Keratinocyte (primary cell): ENCODE results near the gene HLA-E. TPM values are rescaled to one million over a fixed set of nuclear protein-coding genes. Genes with fewer than 3 reads are reported as not detected.
"Not testable (repeated sequence)": the region's sequence is repeated elsewhere in the genome, so short reads cannot be mapped to it uniquely, and the experiment has no call there.

Source experiments
- DNase-seq: peaks from one replicate; pipeline ENCODE4 v3.0.0-alpha.2; 2011; ENCODE audit warnings: low read depth, missing footprints, low spot score
- FAIRE-seq: peaks from 2 replicates; lab custom pipeline; 2011; peaks lifted over from hg19 to GRCh38; lab: Jason Lieb, UNC
- H2AFZ ChIP-seq: 2 replicates; pipeline ENCODE4 v1.6.0; 2012; ENCODE audit warnings: low read length, control low read depth, inconsistent platforms; ENCODE audit not compliant: control insufficient read depth
- H3K27ac ChIP-seq: 2 replicates; pipeline ENCODE4 v1.5.1; 2011; ENCODE audit warnings: low read length; ENCODE audit not compliant: control insufficient read depth, insufficient read depth
- H3K27me3 ChIP-seq: 3 replicates; pipeline ENCODE4 v1.6.0; 2011; ENCODE audit warnings: low read length; ENCODE audit not compliant: control insufficient read depth, insufficient read depth; ENCODE audit errors: extremely low read depth
- H3K36me3 ChIP-seq, 2 experiments: 2 replicates in 1 of 2; 3 replicates in 1 of 2; pipeline ENCODE4 v1.5.1; 2011; ENCODE audit warnings: low read length in 2 of 2, mild to moderate bottlenecking in 1 of 2; ENCODE audit not compliant: control insufficient read depth in 2 of 2, insufficient read depth in 2 of 2; ENCODE audit errors: extremely low read depth in 1 of 2
- H3K4me1 ChIP-seq: 3 replicates; pipeline ENCODE4 v1.5.1; 2011; ENCODE audit warnings: low read length; ENCODE audit not compliant: control insufficient read depth, insufficient read depth; ENCODE audit errors: extremely low read depth
- H3K4me2 ChIP-seq: 3 replicates; pipeline ENCODE4 v1.6.0; 2011; ENCODE audit warnings: low read depth, low read length; ENCODE audit not compliant: control insufficient read depth, insufficient read depth; ENCODE audit errors: extremely low read depth
- H3K4me3 ChIP-seq, 3 experiments: fragments of 200-600 bp in 1 of 3; sonication (generic) in 1 of 3; 2 replicates in 2 of 3; 3 replicates in 1 of 3; pipeline ENCODE4 v1.5.1; 2011 to 2016; ENCODE audit warnings: low read length in 3 of 3, mild to moderate bottlenecking in 3 of 3, control low read depth in 2 of 3, inconsistent platforms in 1 of 3, low read depth in 1 of 3, mixed read lengths in 1 of 3, mixed run types in 1 of 3, moderate library complexity in 1 of 3; ENCODE audit not compliant: control insufficient read depth in 2 of 3, insufficient read depth in 2 of 3; ENCODE audit errors: extremely low read depth in 1 of 3
- H3K79me2 ChIP-seq: 2 replicates; pipeline ENCODE4 v1.6.0; 2012; ENCODE audit warnings: low read length; ENCODE audit not compliant: control insufficient read depth, insufficient read depth
- H3K9ac ChIP-seq: 3 replicates; pipeline ENCODE4 v1.6.0; 2011; ENCODE audit warnings: low read length; ENCODE audit not compliant: control insufficient read depth, insufficient read depth; ENCODE audit errors: extremely low read depth
- H3K9me1 ChIP-seq: 3 replicates; pipeline ENCODE4 v1.6.0; 2011; ENCODE audit warnings: low read length; ENCODE audit not compliant: control insufficient read depth, insufficient read depth; ENCODE audit errors: extremely low read depth
- H3K9me3 ChIP-seq: 2 replicates; pipeline ENCODE4 v1.5.1; 2012; ENCODE audit warnings: low read depth, low read length; ENCODE audit not compliant: control insufficient read depth
- H4K20me1 ChIP-seq: 3 replicates; pipeline ENCODE4 v1.6.0; 2011; ENCODE audit warnings: low read length; ENCODE audit not compliant: control insufficient read depth, insufficient read depth; ENCODE audit errors: extremely low read depth
- CTCF ChIP-seq, 3 experiments: IDR thresholded peaks in 1 of 3; conservative IDR thresholded peaks in 1 of 3; optimal IDR thresholded peaks in 1 of 3; 2 replicates in 2 of 3; 3 replicates in 1 of 3; pipeline versions ENCODE3 to v1.5.1; 2011; ENCODE audit warnings: low read length in 3 of 3, mild to moderate bottlenecking in 3 of 3, moderate library complexity in 2 of 3, control low read depth in 1 of 3, inconsistent platforms in 1 of 3; ENCODE audit not compliant: insufficient read depth in 2 of 3; ENCODE audit errors: extremely low read depth in 1 of 3
- EZH2 ChIP-seq: IDR thresholded peaks from one replicate; pipeline ENCODE4 v1.6.1; 2012; ENCODE audit warnings: inconsistent platforms, mild to moderate bottlenecking, low read length, moderate library complexity
- dilution Hi-C: fragments of 300-500 bp; cut with MboI; formaldehyde crosslinking; loops from one replicate; pipeline ENCODE4 v1.7.0; 2020; ENCODE audit warnings: low sequenced_read_pairs; ENCODE audit not compliant: extremely low pct_ligation_motif_present
- polyA plus RNA-seq, 5 experiments: library from polyadenylated mRNA; depleted of rRNA in 3 of 5; stranded (reverse) in 3 of 5; stranded (forward) in 1 of 5; unstranded in 1 of 5; fragments of >200 nt; gene quantifications; 1 replicate in 1 of 5; 2 replicates in 3 of 5; 3 replicates in 1 of 5; pipeline versions ENCODE4 v1.2.1 to v1.2.3, GENCODE V29; 2011 to 2012; ENCODE audit warnings: missing spikeins in 2 of 5, low read depth in 1 of 5, low replicate concordance in 1 of 5

The HLA-E gene
- polyA plus RNA-seq, 1 donor (not counting 4 experiments of a cell fraction or from before 2014, with no cell fraction given) = 108 TPM

GRCh38 chr6:30487926-30488325 is 1.4 kb upstream of the HLA-E start:
- H3K9me3 ChIP-seq = no peaks in the 10 kb centered on the region
- H3K4me3 ChIP-seq = no peak overlapping the region
- dilution Hi-C loops = no loop called here
- TF ChIP-seq CTCF (optimal IDR thresholded peaks at IDR 0.05 in 1 of 3, IDR thresholded peaks at IDR 0.05 in 1 of 3, conservative IDR thresholded peaks at IDR 0.05 in 1 of 3; ENCODE audit: extremely low read depth in 1 of 3, insufficient read depth in 2 of 3, low read length in 3 of 3) (no peak), EZH2 (no peak)
- no peak overlapping the region for H2AFZ ChIP-seq
- H3K36me3 ChIP-seq = peaks cover 20 to 24% of the 10 kb centered on the region in 2 experiments
- H3K79me2 ChIP-seq = peaks cover 24% of the 10 kb centered on the region
- no peak overlapping the region for H3K4me2 ChIP-seq
- FAIRE-seq = no peak
- no peak overlapping the region for H3K27ac ChIP-seq
- H3K4me1 ChIP-seq = peaks cover 21% of the 10 kb centered on the region
- no peak for DNase-seq
- H3K9ac ChIP-seq = no peak overlapping the region
- peaks cover 12% of the 10 kb centered on the region for H4K20me1 ChIP-seq
- no peaks in the 10 kb centered on the region for H3K27me3 ChIP-seq
- no peaks in the 10 kb centered on the region for H3K9me1 ChIP-seq

DNA sequence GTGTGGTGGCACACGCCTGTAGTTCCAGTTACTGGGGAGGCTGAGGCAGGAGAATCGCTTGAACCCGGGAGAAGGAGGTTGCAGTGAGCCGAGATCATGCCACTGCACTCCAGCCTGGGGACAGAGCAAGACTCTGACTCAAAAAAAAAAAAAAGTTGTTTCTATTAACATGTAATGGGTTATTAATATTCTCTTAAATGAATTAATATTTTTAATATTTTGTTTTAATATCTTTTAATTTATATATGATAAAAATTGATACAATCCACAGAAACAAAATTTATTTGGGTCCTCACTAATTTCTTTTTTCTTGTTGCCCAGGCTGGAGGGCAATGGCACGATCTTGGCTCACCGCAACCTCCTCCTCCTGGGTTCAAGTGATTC is 620 bp upstream of the HLA-E start:
- Histone ChIP-seq H4K20me1 (peaks cover 12% of the 10 kb centered on the region), H3K36me3 (peaks cover 25 to 29% of the 10 kb centered on the region in 2 experiments), H3K4me2 (peak overlapping the region; percentile 98), H3K4me1 (peaks cover 21% of the 10 kb centered on the region), H2AFZ (peak overlapping the region; percentile 61), H3K27ac (peak overlapping the region; percentile 92), H3K79me2 (peaks cover 24% of the 10 kb centered on the region)
- H3K27me3 ChIP-seq, H3K4me3 ChIP-seq, dilution Hi-C loops, H3K9ac ChIP-seq, H3K9me3 ChIP-seq, H3K9me1 ChIP-seq, DNase-seq, FAIRE-seq: not testable (repeated sequence)
